ENCODE results near the gene SFPQ.
A peak's percentile ranks its signal among the peaks of the same experiment; 100 is the strongest.

The SFPQ gene

GRCh38 chr1:35210321-35211119 is 17.6 kb upstream of the SFPQ start:
- Histone ChIP-seq H3K79me2 (ENCODE audit: insufficient read depth, low read length) (no peaks in the 10 kb centered on the region), H2AFZ (ENCODE audit: low read depth, low read length) (no peak overlapping the region), H3K4me1 (ENCODE audit: insufficient read depth, low read length) (peaks cover 5% of the 10 kb centered on the region; the same call in 1 of the 2 replicates), H4K20me1 (ENCODE audit: insufficient read depth, low read length) (no peaks in the 10 kb centered on the region), H3K9me3 (ENCODE audit: insufficient read depth, low read length, severe bottlenecking) (no peaks in the 10 kb centered on the region), H3K9ac (ENCODE audit: low read depth, low read length) (no peak overlapping the region), H3K27me3 (ENCODE audit: insufficient read depth, low read length, poor library complexity) (no peaks in the 10 kb centered on the region), H3K27ac (ENCODE audit: low read length) (no peak overlapping the region), H3K4me3 (ENCODE audit: low read depth in 1 of 2, low read length in 2 of 2) (no peak overlapping the region), H3K36me3 (ENCODE audit: insufficient read depth, low read length) (no peaks in the 10 kb centered on the region), H3K4me2 (ENCODE audit: insufficient read depth, low read length) (no peak overlapping the region)
- ATAC-seq (ENCODE audit: insufficient read depth, low read depth) (peak; percentile 80), DNase-seq (peak; percentile 50)
- TF ChIP-seq EZH2 (IDR thresholded peaks at IDR 0.05; ENCODE audit: borderline replicate concordance, low read depth, low read length, severe bottlenecking), result no peak
- no peak for TF ChIP-seq CTCF (IDR thresholded peaks at IDR 0.05; ENCODE audit: borderline replicate concordance, extremely low read depth, low read length, poor library complexity, severe bottlenecking)

GRCh38 chr1:35203295-35203694 is 10.3 kb upstream of the SFPQ start:
- H3K79me2 ChIP-seq (ENCODE audit: insufficient read depth, low read length), result no peaks in the 10 kb centered on the region
- no peak for DNase-seq

GRCh38 chr1:35202048-35202719 is 9.2 kb upstream of the SFPQ start:
- H2AFZ ChIP-seq (ENCODE audit: low read depth, low read length), result peak overlapping the region; percentile 64
- H3K79me2 ChIP-seq (ENCODE audit: insufficient read depth, low read length), result no peaks in the 10 kb centered on the region
- peak; percentile 100 for ATAC-seq (ENCODE audit: insufficient read depth, low read depth)
- DNase-seq, result peak; percentile 86
- H4K20me1 ChIP-seq (ENCODE audit: insufficient read depth, low read length), result no peaks in the 10 kb centered on the region
- TF ChIP-seq CTCF (IDR thresholded peaks at IDR 0.05; ENCODE audit: borderline replicate concordance, extremely low read depth, low read length, poor library complexity, severe bottlenecking) (peak; percentile 96), EZH2 (IDR thresholded peaks at IDR 0.05; ENCODE audit: borderline replicate concordance, low read depth, low read length, severe bottlenecking) (no peak)
- no peak overlapping the region for H3K4me3 ChIP-seq (ENCODE audit: low read depth in 1 of 2, low read length in 2 of 2)
- peak overlapping the region; percentile 54; the same call in 1 of the 2 replicates for H3K4me2 ChIP-seq (ENCODE audit: insufficient read depth, low read length)
- H3K4me1 ChIP-seq (ENCODE audit: insufficient read depth, low read length), result peaks cover 10% of the 10 kb centered on the region
- H3K9me3 ChIP-seq (ENCODE audit: insufficient read depth, low read length, severe bottlenecking), result no peaks in the 10 kb centered on the region
- H3K27ac ChIP-seq (ENCODE audit: low read length), result 0 out of 2 replicates have a peak overlapping the region, but pooled peaks have one; percentile 19
- no peak overlapping the region; the same call in 1 of the 2 replicates for H3K9ac ChIP-seq (ENCODE audit: low read depth, low read length)
- H3K27me3 ChIP-seq (ENCODE audit: insufficient read depth, low read length, poor library complexity), result no peaks in the 10 kb centered on the region
- H3K36me3 ChIP-seq (ENCODE audit: insufficient read depth, low read length), result no peaks in the 10 kb centered on the region

More at GRCh38 chr1:35203295-35203694, 10.3 kb upstream of the SFPQ start:
- H4K20me1 ChIP-seq (ENCODE audit: insufficient read depth, low read length), result no peaks in the 10 kb centered on the region
- no peak for ATAC-seq (ENCODE audit: insufficient read depth, low read depth)
- H3K27ac ChIP-seq (ENCODE audit: low read length), result no peak overlapping the region
- no peak overlapping the region for H2AFZ ChIP-seq (ENCODE audit: low read depth, low read length)
- no peak overlapping the region for H3K4me2 ChIP-seq (ENCODE audit: insufficient read depth, low read length)
- H3K4me3 ChIP-seq (ENCODE audit: low read depth in 1 of 2, low read length in 2 of 2), result no peak overlapping the region
- no peaks in the 10 kb centered on the region for H3K9me3 ChIP-seq (ENCODE audit: insufficient read depth, low read length, severe bottlenecking)
- H3K9ac ChIP-seq (ENCODE audit: low read depth, low read length), result no peak overlapping the region
- TF ChIP-seq EZH2 (IDR thresholded peaks at IDR 0.05; ENCODE audit: borderline replicate concordance, low read depth, low read length, severe bottlenecking) (no peak), CTCF (IDR thresholded peaks at IDR 0.05; ENCODE audit: borderline replicate concordance, extremely low read depth, low read length, poor library complexity, severe bottlenecking) (no peak)
- no peaks in the 10 kb centered on the region for H3K36me3 ChIP-seq (ENCODE audit: insufficient read depth, low read length)
- peaks cover 10% of the 10 kb centered on the region for H3K4me1 ChIP-seq (ENCODE audit: insufficient read depth, low read length)
- no peaks in the 10 kb centered on the region for H3K27me3 ChIP-seq (ENCODE audit: insufficient read depth, low read length, poor library complexity)

Measured in DND-41 (cell line).